ENCODE results near the gene SERPINC1.
A peak's percentile ranks its signal among the peaks of the same experiment; 100 is the strongest.
"Not testable (repeated sequence)": the region's sequence is repeated elsewhere in the genome, so short reads cannot be mapped to it uniquely, and the experiment has no call there.

Gene SERPINC1

GRCh38 chr1:173917149-173917548 lies at the start of gene SERPINC1:
Gene SERPINC1, minus strand, starts transcription at chr1:173917327. Its CDS starts 68 bp downstream, at chr1:173917259.
- DNase-seq: no peak

GRCh38 chr1:173965896-173966295 lies 48.8 kb upstream of the SERPINC1 start:
- not testable (repeated sequence) for DNase-seq

- no peak for DNase-seq
Observed at GRCh38 chr1:173963477-173963876, 46.4 kb upstream of the SERPINC1 start.

- no peak for DNase-seq
Observed at GRCh38 chr1:173960625-173961024, 43.5 kb upstream of the SERPINC1 start.

GRCh38 chr1:173954179-173954578 lies 37.1 kb upstream of the SERPINC1 start:
- DNase-seq: no peak

GRCh38 chr1:173948594-173948993 lies 31.5 kb upstream of the SERPINC1 start:
- DNase-seq: no peak

GRCh38 chr1:173946380-173946921 lies 29.3 kb upstream of the SERPINC1 start:
- no peak for DNase-seq

- no peak for DNase-seq
Observed at GRCh38 chr1:173937062-173937461, 19.9 kb upstream of the SERPINC1 start.

- DNase-seq: no peak
Observed at GRCh38 chr1:173934440-173934839, 17.3 kb upstream of the SERPINC1 start.

- not testable (repeated sequence) for DNase-seq
Observed at GRCh38 chr1:173930541-173930940, 13.4 kb upstream of the SERPINC1 start.

- no peak for DNase-seq
Observed at GRCh38 chr1:173925306-173926242, 8.4 kb upstream of the SERPINC1 start.

GRCh38 chr1:173920861-173921260 lies 3.7 kb upstream of the SERPINC1 start:
- no peak for DNase-seq

GRCh38 chr1:173917635-173918493 lies 737 bp upstream of the SERPINC1 start:
- peak; percentile 64 for DNase-seq

GRCh38 chr1:173916667-173917066 lies 460 bp downstream of the SERPINC1 start:
- DNase-seq: no peak

- DNase-seq: no peak
Observed at GRCh38 chr1:173915596-173915995, 1.5 kb downstream of the SERPINC1 start.

GRCh38 chr1:173914366-173914871 lies 2.7 kb downstream of the SERPINC1 start:
- peak; percentile 38 for DNase-seq

- no peak for DNase-seq
Observed at GRCh38 chr1:173913111-173913510, 4.0 kb downstream of the SERPINC1 start.

- DNase-seq: no peak
Observed at GRCh38 chr1:173903827-173904531, 13.1 kb downstream of the SERPINC1 start.

GRCh38 chr1:173900992-173901391 lies 16.1 kb downstream of the SERPINC1 start:
- DNase-seq: no peak

- no peak for DNase-seq
Observed at GRCh38 chr1:173900427-173900826, 16.7 kb downstream of the SERPINC1 start.

- no peak for DNase-seq
Observed at GRCh38 chr1:173894189-173894588, 22.9 kb downstream of the SERPINC1 start.

- DNase-seq: no peak
Observed at GRCh38 chr1:173893611-173894010, 23.5 kb downstream of the SERPINC1 start.

Data from NCI-H510A treated with DMSO at 0.1 percent for 48 hours (cell line).